ENCODE data around the gene BMP6.

BMP6 gene

DNA sequence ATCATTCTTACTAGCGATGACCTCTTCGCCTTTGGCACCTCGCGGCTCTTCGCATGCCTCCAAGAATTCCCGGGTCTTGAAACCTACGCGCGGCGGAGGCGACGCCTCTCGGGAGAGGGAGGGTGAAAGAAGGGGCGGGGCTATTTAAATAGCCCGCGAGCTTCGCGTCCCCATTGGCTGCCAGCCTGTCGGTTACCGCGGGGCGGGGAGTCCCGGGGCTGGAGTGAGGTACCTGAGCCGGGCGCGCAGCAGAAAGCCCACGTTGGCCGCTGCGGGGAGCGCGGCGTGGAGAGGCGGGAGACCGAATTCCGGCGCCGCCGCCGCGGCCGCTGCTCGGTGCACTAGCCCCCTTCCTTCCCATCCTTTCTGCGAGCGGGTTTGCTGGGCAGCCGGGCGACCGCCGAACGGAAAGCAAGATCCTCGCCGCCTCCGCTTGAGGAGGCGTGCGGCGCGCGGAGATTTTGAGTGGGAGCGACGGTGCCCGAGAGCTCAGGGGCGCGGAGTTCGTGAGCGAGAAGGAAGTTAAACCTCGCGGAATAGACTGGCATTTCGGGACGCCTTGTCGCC, at the start of gene BMP6:
Gene BMP6 (plus strand): TSS at position 251 of the 567 bp plus-strand sequence. CDS start 857 bp downstream, outside the sequence.
- DNase-seq (ENCODE audit: extremely low read depth in 1 of 2, low read depth in 1 of 2), result no peak

DNA sequence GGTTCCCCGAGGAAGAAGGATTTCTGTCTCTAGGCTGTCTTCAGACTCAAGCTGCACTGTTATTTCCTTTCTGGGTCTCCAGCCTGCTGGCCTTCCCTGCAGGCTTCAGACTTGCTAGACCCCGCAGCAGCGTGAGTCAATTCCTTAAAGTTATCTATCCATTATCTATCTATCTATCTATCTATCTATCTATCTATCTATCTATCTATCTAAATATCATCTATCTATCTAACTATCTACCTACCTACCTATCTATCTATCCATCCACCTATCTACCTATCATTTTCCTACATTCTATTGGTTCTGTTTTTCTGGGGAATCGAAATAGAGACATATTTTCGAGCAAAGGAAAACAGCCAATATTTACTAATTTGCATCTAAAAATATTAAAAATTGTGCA, 48.7 kb upstream of the BMP6 start:
- DNase-seq (ENCODE audit: extremely low read depth in 1 of 2, low read depth in 1 of 2), result no peak

DNA sequence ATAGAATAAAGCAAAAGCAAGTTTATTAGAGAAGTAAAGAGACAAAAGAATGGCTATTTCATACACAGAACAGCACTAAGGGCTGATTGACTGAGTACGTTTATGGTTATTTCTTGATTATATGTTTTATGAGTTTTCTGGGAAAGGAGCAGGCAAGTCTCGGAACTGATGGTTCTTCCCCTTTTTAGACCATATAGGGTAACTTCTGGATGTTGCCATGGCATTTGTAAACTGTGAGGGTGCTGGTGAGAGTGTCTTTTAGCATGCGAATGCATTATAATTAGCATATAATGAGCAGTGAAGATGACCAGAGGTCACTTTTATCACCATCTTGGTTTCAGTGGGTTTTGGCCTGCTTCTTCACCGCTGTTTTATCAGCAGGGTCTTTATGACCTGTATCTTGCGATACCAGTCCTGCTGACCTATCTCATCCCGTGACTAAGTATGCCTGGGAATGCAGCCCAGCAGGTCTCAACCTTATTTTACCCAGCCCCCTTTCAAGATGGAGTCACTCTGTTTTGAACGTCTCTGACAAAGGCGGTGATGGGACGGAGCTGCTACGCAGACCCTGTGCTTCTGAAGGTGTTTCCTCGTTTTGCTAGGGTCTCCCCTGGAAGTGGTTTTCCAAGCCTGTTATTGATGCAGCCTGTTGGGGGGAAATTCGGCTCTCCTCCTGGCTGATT, 45.4 kb upstream of the BMP6 start:
- DNase-seq (ENCODE audit: extremely low read depth in 1 of 2, low read depth in 1 of 2), result no peak

DNA sequence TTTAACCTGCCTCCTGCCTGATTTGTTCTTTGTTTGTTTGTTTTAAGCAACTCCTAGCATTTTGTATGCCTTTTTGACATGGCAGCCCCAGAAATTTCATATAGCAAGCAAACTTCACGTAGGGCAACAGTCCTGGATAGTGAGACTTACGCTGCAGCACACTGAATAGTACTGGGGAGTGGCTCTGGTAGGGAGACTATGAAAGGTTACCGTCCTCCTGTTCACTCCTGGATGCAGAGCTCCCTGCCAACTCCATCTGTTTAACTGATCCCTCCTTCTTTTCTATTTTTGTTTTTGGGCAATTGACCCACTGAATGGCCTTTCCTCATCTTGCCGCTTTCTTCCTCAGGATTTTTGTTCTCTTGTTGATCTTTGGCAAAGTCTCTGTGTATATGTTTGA, 44.5 kb upstream of the BMP6 start:
- no peak for DNase-seq (ENCODE audit: extremely low read depth in 1 of 2, low read depth in 1 of 2)

- DNase-seq (ENCODE audit: extremely low read depth in 1 of 2, low read depth in 1 of 2), result no peak
These were observed 41.8 kb upstream of the BMP6 start for GRCh38 chr6:7684076-7684475.

GRCh38 chr6:7684843-7685242, 41.1 kb upstream of the BMP6 start:
- no peak for DNase-seq (ENCODE audit: extremely low read depth in 1 of 2, low read depth in 1 of 2)

DNA sequence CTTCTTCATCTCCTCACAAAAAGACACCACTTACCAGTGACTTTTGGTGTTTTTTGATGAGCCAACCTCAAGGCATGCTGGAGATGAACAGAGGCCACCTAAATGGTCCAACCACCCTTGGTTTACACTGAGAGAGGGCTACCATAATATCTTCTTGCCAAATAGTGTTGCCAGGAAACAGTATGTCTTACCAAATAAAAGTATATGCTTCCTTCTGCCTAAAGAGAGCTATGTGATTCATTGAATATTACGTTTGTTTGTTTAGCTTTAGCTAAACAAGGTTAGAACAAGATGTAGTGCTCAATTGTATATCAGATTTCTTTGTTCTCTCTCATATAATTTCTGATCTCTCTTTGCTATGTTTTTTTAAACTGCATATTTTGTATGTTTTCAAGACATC, 40.6 kb upstream of the BMP6 start:
- no peak for DNase-seq (ENCODE audit: extremely low read depth in 1 of 2, low read depth in 1 of 2)

DNA sequence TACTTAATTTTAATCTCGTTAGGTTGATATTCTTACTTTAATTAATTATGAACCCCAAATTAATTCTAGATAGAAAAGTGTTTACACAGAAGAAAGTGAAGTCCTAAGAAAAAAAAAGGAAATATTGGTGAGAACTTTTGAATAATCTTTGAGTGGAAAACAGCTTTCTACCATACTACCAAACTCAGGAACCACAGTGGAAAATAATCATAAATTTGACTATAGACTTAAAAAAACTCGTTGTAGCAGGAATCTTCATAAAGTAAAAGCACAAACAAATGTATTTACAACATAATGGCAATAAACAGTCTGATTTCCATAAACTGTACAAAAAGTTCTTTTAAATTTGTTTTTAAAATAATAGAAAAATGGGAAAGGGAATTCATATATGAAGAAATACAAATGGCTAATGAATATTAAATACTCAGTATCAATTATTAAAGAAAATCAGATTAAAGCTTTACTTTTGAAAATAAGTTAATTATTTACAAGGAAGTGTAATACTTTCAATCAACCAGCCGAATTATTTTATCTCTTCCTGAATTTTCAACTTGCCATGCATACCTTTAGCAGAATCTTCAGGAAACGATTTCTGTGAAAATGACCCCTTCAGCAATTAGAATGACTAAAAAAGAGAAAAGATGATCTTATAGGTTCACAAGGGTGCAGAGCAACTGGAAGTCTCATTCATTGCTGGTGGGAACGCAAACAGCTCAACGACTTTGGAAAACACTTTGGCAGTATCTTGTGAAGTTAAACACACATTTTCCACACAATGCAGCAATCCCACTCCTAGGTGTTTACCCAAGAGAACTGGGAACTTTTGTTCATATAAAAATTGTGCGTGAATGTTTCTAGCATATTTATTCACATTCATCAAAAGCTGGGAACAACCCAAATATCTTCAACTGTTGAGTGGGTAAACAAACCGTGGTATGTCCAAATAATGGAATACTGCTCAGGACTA, 38.5 kb upstream of the BMP6 start:
- no peak for DNase-seq (ENCODE audit: extremely low read depth in 1 of 2, low read depth in 1 of 2)

DNA sequence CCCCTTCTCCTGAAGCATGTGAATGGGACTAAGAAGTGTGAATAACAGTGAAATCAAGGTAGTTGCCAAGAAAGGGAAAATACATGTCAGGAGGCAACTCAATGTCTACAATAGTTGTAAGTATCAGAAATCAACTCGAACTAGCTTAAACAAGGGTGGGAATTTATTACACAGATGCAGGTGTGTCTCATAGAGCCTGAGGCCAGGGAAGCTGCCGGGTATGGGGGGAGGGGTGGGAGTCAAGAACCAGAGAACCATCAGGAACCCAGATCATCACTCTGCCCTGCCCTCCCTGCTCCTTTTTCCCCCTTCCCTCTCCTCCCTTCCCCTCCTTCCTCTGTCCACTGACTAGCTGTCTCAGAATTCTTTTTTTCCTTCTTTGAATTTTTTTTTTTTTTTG, 34.9 kb upstream of the BMP6 start:
- no peak for DNase-seq (ENCODE audit: extremely low read depth in 1 of 2, low read depth in 1 of 2)

- no peak for DNase-seq (ENCODE audit: extremely low read depth in 1 of 2, low read depth in 1 of 2)
These were observed 34.0 kb upstream of the BMP6 start for GRCh38 chr6:7691675-7692452.

- no peak for DNase-seq (ENCODE audit: extremely low read depth in 1 of 2, low read depth in 1 of 2)
These were observed 33.5 kb upstream of the BMP6 start for GRCh38 chr6:7692453-7692784.

DNA sequence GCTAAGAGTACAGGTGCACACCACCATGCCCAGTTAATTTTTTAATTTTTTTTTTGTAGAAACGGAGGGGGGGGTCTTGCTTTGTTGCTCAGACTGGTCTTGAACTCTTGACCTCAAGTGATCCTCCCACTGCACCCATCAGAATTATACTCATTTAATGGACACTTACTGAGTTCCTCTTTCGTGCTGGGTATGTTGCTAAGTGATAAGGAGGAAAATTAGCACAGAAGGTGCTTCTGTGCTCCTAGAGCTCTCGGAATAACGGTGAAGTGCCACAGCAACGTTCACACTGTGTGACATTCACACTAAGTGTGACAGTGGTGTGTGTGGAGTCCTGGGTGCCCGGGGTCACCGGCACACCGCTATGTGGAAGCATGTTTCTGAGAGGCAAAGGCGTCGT, 32.1 kb upstream of the BMP6 start:
- no peak for DNase-seq (ENCODE audit: extremely low read depth in 1 of 2, low read depth in 1 of 2)

DNA sequence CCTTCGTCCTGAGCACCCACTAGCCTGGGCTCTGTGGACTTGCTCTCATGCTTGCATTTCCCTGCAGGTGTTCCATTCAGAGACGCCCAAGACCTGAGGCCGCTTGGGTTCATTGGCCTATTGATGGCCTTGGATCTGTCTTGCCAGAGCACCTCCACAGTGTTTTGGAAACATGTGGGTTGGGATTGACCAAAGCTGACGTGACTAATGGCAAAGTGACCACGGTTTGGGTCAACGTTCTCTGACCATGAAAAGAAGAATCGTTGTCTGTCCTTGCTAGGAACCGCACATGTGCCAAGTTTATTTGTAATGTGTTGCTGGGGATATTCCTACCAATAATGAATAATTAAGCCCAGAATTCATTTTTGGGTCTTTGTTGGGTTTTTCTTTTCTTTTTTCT, 29.8 kb upstream of the BMP6 start:
- no peak for DNase-seq (ENCODE audit: extremely low read depth in 1 of 2, low read depth in 1 of 2)

DNA sequence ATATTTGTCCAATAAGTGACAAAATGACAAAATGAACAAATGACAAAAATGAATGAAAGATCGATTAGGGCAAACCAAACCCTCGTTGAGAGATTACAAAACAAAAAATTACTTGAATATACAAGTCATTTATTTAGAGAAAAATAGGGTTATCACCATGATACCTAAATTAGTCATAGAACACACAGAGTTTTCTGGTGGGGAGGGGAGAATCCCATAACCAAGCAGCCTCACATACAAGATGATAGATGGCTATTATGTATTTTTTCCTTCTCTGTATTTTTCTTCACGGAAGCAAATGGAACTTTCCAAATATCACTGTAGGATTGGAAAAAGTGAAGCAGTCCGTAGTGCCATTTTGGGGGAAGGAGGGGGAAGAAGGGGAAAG, 28.5 kb upstream of the BMP6 start:
- DNase-seq (ENCODE audit: extremely low read depth in 1 of 2, low read depth in 1 of 2), result no peak

DNA sequence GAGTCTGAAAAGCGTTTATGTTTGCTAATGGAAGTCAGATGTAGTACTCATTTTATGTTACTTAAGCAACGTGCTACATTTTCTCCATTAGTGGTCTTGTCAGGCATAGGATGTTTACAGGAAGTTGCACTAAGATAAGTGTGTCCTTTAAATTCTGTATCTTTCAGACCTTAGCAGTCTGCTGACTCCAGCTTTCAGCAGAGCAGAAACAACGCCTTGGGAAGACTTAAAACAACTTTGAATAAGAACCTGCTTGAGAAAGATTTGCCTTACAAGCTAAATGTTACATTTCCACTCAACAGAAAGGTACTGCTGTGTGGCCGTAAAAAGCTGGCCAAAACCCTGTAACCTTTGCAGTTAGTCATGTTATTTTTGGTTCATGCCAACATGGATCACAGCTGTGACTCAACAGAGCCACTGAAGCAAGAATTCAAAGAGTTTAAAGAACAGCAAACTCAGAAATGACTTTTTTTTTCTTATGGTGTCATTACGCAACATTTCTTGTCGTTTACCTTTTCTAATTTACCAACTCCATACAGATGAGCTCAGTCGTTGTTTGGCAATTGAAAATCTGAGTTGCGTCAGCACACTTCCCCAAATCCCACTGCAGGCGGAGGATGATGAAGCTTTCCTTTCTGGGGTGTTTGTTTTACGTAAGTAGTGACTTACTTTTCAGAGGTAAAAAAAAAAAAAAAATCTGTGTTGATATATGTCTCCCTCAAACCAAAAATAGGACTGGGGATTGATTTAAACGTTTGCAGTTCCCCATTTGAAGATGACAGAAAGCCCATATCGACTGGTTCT, 27.9 kb upstream of the BMP6 start:
- no peak for DNase-seq (ENCODE audit: extremely low read depth in 1 of 2, low read depth in 1 of 2)

GRCh38 chr6:7701212-7701834, 24.6 kb upstream of the BMP6 start:
- DNase-seq (ENCODE audit: extremely low read depth in 1 of 2, low read depth in 1 of 2), result no peak

DNA sequence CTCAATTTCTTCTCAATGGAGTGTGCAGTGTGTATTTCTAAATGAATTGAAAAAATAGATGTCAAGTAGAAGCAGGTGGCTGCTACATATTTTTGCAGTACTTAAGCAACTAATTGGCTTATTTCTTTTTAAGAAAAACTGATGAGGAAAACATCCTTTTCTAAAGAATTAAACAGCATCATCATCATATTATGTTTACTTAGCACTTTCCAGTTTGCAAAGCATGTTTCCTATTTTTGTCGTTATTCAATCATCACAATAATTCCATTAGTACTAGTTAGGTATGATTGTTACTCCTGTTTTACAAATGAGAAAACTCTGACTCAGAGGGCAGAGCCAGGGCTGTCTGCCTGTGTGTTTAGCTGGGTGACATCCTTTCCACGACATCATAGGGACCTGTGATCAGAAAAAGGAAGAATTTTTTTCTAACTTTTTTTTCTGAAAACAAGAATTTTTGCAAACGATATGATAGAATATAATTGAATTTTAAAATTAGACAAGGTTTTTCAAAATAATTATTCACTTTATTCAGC, 22.7 kb upstream of the BMP6 start:
- no peak for DNase-seq (ENCODE audit: extremely low read depth in 1 of 2, low read depth in 1 of 2)

- DNase-seq (ENCODE audit: extremely low read depth in 1 of 2, low read depth in 1 of 2), result no peak
These were observed 20.4 kb upstream of the BMP6 start for GRCh38 chr6:7705483-7705882.

GRCh38 chr6:7706269-7706668, 19.6 kb upstream of the BMP6 start:
- DNase-seq (ENCODE audit: extremely low read depth in 1 of 2, low read depth in 1 of 2), result no peak

DNA sequence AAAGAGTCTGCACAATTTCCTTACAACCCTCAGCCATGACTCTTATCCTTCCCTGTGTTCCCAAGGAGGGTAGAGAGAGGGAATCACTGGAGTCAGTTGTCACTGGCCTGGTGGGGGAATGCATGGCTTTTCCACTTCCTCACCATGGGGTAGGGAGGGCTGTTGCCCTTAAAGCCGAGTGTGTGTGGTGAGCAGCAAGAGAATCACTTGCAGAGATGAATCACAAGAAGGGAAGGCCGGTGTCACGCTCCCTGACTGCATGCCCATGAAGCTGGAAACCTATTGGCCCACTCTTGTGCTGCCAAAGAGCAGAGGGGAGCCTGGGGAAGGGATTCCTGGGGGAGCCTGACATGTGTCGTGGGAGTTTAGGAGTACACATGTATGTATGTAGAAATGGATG, 18.1 kb upstream of the BMP6 start:
- no peak for DNase-seq (ENCODE audit: extremely low read depth in 1 of 2, low read depth in 1 of 2)
